ENCODE data around the gene SMIM5. TPM values are rescaled to one million over a fixed set of nuclear protein-coding genes. Genes with fewer than 3 reads are reported as not detected.
A peak's percentile ranks its signal among the peaks of the same experiment; 100 is the strongest.

Gene SMIM5
- total RNA-seq, 4 donors from 2014 or later: 0.22 TPM; not detected in 3

DNA sequence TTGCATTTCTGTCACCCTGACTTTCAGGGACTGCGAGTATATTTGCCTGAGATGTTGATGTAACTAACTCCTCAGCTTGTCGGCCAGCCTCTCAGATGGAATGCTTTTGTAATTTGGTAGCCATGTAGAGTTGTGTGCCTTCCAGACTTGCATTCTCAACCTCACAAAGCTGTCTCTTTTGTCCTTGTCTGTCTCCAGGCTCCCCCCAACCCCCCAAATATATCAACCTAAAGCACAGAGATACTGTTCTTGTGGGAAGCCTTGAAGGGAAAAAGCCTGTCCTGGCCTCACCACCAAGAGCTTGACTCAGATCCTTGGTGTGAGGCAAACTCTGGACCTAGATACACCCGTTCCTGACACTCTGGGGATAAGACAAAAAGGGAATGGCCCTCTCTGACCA is 52.3 kb downstream of the SMIM5 start:
- ATAC-seq (no peak), DNase-seq (no peak)
- Histone ChIP-seq H3K4me1 (peaks cover 44 to 48% of the 10 kb centered on the region in 2 donors), H3K9me3 (no peaks in the 10 kb centered on the region), H3K36me3 (no peaks in the 10 kb centered on the region), H3K27ac (peak overlapping the region; percentile 30 to 72 (median 52)), H3K27me3 (no peaks in the 10 kb centered on the region), H3K4me3 (no peak overlapping the region)
- intact Hi-C loops (cut with DNase I; ENCODE audit: low total_unique reads): no loop called here
- no peak for TF ChIP-seq POLR2A (IDR thresholded peaks at IDR 0.05)
- TF ChIP-seq, protein P1, sequence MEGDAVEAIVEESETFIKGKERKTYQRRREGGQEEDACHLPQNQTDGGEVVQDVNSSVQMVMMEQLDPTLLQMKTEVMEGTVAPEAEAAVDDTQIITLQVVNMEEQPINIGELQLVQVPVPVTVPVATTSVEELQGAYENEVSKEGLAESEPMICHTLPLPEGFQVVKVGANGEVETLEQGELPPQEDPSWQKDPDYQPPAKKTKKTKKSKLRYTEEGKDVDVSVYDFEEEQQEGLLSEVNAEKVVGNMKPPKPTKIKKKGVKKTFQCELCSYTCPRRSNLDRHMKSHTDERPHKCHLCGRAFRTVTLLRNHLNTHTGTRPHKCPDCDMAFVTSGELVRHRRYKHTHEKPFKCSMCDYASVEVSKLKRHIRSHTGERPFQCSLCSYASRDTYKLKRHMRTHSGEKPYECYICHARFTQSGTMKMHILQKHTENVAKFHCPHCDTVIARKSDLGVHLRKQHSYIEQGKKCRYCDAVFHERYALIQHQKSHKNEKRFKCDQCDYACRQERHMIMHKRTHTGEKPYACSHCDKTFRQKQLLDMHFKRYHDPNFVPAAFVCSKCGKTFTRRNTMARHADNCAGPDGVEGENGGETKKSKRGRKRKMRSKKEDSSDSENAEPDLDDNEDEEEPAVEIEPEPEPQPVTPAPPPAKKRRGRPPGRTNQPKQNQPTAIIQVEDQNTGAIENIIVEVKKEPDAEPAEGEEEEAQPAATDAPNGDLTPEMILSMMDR (IDR thresholded peaks at IDR 0.05 in 4 of 5, conservative IDR thresholded peaks at IDR 0.05 in 1 of 5): no peak
- in situ Hi-C loops (cut with MboI; ENCODE audit: low sequenced_read_pairs in 4 of 4): no loop called here

DNA sequence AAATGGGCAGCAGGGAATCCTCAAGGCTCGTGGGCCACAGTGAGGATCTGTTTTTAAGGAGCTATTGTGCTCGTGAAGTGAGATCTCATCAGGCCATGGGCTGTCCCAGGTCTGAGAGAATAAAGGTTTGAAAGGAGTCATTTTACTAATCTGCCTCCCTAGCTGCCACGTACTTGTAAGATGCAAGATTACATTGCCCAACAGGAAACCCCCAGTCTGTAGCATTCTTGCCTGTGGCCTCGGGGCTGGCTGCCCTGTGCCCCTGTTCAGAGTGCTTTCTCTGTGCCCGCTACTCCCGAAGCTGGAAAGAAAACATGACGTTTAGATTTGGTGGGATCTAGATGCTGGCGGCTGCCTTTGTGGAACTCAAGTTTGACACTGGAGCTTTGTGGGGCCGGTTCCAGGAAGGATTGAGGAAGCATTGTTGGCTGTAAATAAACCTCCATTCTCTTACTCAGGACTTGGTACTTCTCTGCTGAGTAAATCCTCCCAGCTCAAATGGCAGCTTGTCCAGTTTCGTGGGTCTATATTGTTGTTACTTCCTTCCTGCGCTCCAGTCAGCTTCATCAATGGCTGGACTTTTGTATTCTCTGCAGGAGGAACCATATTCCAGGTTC is 55.1 kb downstream of the SMIM5 start:
- no peak for DNase-seq
- Histone ChIP-seq H3K4me1 (peaks cover 60 to 66% of the 10 kb centered on the region in 2 donors), H3K9me3 (no peaks in the 10 kb centered on the region), H3K27me3 (no peaks in the 10 kb centered on the region), H3K27ac (peak overlapping the region; percentile 29 to 72 (median 54)), H3K36me3 (no peaks in the 10 kb centered on the region), H3K4me3 (no peak overlapping the region)
- in situ Hi-C loops (cut with MboI; ENCODE audit: low sequenced_read_pairs in 4 of 4): no loop called here
- TF ChIP-seq, protein P1 (IDR thresholded peaks at IDR 0.05 in 4 of 5, conservative IDR thresholded peaks at IDR 0.05 in 1 of 5): no peak
- TF ChIP-seq POLR2A (IDR thresholded peaks at IDR 0.05): no peak
- intact Hi-C loops (cut with DNase I; ENCODE audit: low total_unique reads): no loop called here
- peak in 1 of 2 donors; percentile 35 for ATAC-seq

DNA sequence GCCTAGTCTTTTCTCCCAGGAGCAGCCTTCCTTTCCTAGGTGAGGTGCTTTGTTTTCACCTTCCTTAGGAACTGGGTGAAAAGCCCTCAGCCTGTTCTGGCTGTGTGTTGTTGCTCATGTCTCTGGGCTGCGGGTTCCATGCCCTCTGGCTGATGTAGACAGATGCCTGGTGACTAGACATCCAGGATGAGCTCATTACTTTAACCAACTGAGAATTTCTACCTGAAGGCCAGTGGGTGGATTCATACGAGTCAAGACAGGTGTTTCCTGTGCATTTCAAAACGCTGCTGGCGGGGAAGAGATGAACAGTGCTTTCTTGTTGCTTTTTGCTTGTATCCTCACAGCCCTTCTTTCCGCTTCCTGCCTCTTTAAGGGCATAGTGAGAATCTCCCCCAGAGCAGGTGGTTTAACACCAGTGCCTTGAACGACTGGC is 56.2 kb downstream of the SMIM5 start:
- no peaks in the 10 kb centered on the region for H3K9me3 ChIP-seq
- in situ Hi-C loops (cut with MboI; ENCODE audit: low sequenced_read_pairs in 4 of 4): no loop called here
- no peak for TF ChIP-seq POLR2A (IDR thresholded peaks at IDR 0.05)
- TF ChIP-seq, protein P1 (IDR thresholded peaks at IDR 0.05 in 4 of 5, conservative IDR thresholded peaks at IDR 0.05 in 1 of 5): no peak
- no peak overlapping the region for H3K4me3 ChIP-seq
- no peaks in the 10 kb centered on the region for H3K27me3 ChIP-seq
- no peak for DNase-seq
- intact Hi-C loops (cut with DNase I; ENCODE audit: low total_unique reads): no loop called here
- H3K27ac ChIP-seq: peak overlapping the region in 2 of 4 donors; percentile 29 to 72
- peaks cover 67 to 71% of the 10 kb centered on the region in 2 donors for H3K4me1 ChIP-seq
- no peaks in the 10 kb centered on the region for H3K36me3 ChIP-seq
- ATAC-seq: no peak

Other genes starting within 250 kb of the SMIM5 start
- gene GRB2, start 227.8 kb upstream of the SMIM5 start, total RNA-seq: 10 to 100 TPM; 41.7 to 88.5 (median 68.8) TPM
- 10 to 100 TPM; 56.5 to 85.5 (median 60.0) TPM for gene TMEM94, start 176.8 kb upstream of the SMIM5 start, total RNA-seq
- 10 to 100 TPM; 11.3 to 24.1 (median 16.8) TPM for gene CASKIN2, start 117.9 kb upstream of the SMIM5 start, total RNA-seq
- 10 to 100 TPM; 15.4 to 31.2 (median 17.8) TPM for gene TSEN54, start 116.9 kb upstream of the SMIM5 start, total RNA-seq
- 1 to 10 TPM in 3 of 4 donors, under 1 TPM in 1; 0.78 to 7.1 (median 1.4) TPM for gene LLGL2, start 107.7 kb upstream of the SMIM5 start, total RNA-seq
- 10 to 100 TPM in 2 of 4 donors, 1 to 10 TPM in 2; 4.5 to 34.6 (median 14.3) TPM for gene MYO15B, start 45.6 kb upstream of the SMIM5 start, total RNA-seq
- 10 to 100 TPM in 1 of 4 donors, 1 to 10 TPM in 3; 5.3 to 17.5 (median 7.4) TPM for gene RECQL5, start 33.7 kb downstream of the SMIM5 start, total RNA-seq
- gene SAP30BP, start 33.9 kb downstream of the SMIM5 start, total RNA-seq: 10 to 100 TPM; 42.0 to 64.0 (median 50.1) TPM
- gene ITGB4, start 88.0 kb downstream of the SMIM5 start, total RNA-seq: 10 to 100 TPM in 1 of 4 donors, 1 to 10 TPM in 3; 3.6 to 20.2 (median 6.3) TPM
- 10 to 100 TPM in 2 of 4 donors, 1 to 10 TPM in 2; 8.7 to 18.3 (median 11.0) TPM for gene GALK1, start 131.8 kb downstream of the SMIM5 start, total RNA-seq
- gene UNK, start 151.4 kb downstream of the SMIM5 start, total RNA-seq: 10 to 100 TPM; 10.4 to 19.2 (median 13.1) TPM
- 1 to 10 TPM; 1.3 to 9.4 (median 4.6) TPM for gene UNC13D, start 211.0 kb downstream of the SMIM5 start, total RNA-seq
- 100 to 1,000 TPM; 129 to 259 (median 148) TPM for gene WBP2, start 221.9 kb downstream of the SMIM5 start, total RNA-seq
- gene TRIM47, start 245.1 kb downstream of the SMIM5 start, total RNA-seq: 10 to 100 TPM in 3 of 4 donors, 1 to 10 TPM in 1; 9.5 to 18.4 (median 15.5) TPM

Measured in gastrocnemius medialis (tissue), 4 donors.